GM12872 (cell line): Measurements from ENCODE around the gene TAPBPL.

Experiments used
- TF ChIP-seq, protein P1 (sequence below): IDR thresholded peaks from 3 replicates; pipeline ENCODE4 v1.5.1; 2011; ENCODE audit warnings: low read depth, mild to moderate bottlenecking, low read length, moderate library complexity; ENCODE audit not compliant: insufficient read depth

TAPBPL gene

GRCh38 chr12:6440391-6440790 is 11.5 kb upstream of the TAPBPL start:
- TF ChIP-seq, protein P1, sequence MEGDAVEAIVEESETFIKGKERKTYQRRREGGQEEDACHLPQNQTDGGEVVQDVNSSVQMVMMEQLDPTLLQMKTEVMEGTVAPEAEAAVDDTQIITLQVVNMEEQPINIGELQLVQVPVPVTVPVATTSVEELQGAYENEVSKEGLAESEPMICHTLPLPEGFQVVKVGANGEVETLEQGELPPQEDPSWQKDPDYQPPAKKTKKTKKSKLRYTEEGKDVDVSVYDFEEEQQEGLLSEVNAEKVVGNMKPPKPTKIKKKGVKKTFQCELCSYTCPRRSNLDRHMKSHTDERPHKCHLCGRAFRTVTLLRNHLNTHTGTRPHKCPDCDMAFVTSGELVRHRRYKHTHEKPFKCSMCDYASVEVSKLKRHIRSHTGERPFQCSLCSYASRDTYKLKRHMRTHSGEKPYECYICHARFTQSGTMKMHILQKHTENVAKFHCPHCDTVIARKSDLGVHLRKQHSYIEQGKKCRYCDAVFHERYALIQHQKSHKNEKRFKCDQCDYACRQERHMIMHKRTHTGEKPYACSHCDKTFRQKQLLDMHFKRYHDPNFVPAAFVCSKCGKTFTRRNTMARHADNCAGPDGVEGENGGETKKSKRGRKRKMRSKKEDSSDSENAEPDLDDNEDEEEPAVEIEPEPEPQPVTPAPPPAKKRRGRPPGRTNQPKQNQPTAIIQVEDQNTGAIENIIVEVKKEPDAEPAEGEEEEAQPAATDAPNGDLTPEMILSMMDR = no peak

DNA sequence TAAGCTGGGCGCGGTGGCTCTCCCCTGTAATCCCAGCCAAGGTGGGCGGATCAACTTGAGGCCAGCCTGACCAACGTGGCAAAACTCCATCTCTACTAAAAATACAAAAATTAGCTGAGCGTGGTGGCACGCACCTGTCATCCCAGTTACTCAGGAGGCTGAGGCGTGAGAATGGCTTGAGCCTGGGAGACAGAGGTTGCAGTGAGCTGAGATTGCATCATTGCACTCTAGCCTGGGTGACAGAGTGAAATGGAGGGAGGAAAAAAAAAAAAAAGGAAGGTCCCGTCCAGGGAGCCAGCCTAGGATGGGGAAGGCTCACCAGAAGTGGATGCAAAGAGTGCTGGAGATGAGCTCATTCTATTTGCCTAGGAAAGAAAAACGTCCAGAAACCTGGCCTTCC is 9.0 kb upstream of the TAPBPL start:
- TF ChIP-seq, protein P1 = no peak

- TF ChIP-seq, protein P1 = no peak
Measured at GRCh38 chr12:6443361-6443983, 8.4 kb upstream of the TAPBPL start.

DNA sequence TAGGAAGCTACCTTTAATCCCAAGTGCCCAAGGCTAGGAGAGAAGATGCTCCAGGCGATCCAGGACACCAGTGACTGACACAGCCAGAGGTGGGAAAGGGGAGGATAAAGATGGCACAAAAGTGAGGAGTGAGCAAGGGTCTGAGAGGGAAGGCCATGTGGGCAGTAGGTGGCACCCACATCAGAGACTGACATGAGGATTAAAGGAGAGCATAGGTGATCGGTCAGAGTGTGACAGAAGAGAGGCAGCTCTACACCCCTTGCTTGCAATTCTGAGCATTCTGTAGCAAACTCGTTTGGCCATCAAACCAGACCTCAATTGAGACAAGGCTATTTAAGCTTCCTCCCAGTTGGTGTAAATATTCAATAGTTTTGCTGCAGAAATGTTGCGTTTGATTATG is 7.8 kb upstream of the TAPBPL start:
- TF ChIP-seq, protein P1 = peak; percentile 15; the same call in 1 of the 3 replicates

DNA sequence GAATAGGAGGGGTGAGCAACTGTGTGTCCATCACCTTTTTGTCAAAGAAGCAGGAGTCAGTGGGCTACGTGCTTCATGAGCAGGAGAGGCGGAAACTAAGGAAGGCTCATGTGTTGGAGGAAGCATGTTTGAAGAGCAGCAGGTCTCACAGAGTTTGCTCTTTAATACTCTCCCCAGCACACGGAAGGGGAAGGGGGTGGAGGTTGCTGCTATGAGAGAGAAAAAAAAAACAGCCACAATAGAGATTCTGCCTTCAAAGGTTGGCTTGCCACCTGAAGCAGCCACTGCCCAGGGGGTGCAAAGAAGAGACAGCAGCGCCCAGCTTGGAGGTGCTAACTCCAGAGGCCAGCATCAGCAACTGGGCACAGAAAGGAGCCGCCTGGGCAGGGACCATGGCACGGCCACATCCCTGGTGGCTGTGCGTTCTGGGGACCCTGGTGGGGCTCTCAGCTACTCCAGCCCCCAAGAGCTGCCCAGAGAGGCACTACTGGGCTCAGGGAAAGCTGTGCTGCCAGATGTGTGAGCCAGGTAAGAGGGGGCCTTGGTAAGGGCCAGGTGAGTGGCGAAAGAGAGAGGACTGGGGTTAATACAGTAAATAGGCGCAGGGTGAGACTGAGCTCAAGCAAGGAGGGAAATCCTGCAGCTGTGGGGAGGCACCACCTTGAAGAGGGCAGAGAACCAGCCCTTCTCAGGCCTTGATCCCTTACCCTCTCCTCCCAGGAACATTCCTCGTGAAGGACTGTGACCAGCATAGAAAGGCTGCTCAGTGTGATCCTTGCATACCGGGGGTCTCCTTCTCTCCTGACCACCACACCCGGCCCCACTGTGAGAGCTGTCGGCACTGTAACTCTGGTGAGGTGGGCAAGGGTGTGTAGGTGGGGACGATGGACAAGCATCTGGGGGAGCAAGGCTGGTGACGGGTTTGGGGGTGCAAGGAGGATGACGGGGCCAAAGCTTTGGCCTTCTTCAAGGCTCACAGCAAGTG is 6.8 kb upstream of the TAPBPL start, which contains the start of gene CD27:
CD27 (plus strand) TSS at position 252 of the 985 bp plus-strand sequence; CDS start at position 393, 141 bp downstream.
- TF ChIP-seq, protein P1 = no peak

DNA sequence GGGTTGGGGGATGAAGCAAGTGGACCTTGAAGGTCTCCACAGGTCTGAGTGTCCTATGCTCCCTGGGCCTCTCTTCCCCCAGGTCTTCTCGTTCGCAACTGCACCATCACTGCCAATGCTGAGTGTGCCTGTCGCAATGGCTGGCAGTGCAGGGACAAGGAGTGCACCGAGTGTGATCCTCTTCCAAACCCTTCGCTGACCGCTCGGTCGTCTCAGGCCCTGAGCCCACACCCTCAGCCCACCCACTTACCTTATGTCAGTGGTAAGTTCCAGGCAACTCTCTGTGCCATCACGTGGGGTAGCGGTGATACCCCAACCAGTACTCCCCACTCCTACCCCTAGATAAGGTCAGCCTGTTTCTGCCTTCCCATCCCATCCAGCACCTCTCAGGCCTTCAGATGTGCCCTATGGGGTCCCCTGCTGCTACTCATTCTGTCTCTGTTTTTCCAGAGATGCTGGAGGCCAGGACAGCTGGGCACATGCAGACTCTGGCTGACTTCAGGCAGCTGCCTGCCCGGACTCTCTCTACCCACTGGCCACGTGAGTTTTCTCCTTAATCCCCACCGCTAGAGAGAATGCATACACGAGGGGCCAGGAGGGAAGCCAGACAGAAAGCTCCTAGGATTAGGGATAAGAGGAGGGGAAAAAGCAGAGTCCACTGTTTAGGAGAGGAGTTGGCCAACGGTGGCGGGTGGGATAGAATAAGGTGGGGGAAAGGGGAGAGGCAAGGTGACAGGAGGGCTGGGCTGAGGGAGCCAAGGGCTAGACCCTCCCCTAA is 1.6 kb upstream of the TAPBPL start:
- TF ChIP-seq, protein P1 = no peak
